HCT116 (cell line): ENCODE data around the gene BTF3.

Source experiments
- CEBPB ChIP-seq: IDR thresholded peaks from 2 replicates; pipeline ENCODE4 v1.6.1; 2012; ENCODE audit warnings: low read depth
- EGR1 ChIP-seq: IDR thresholded peaks from 2 replicates; pipeline ENCODE4 v1.6.1; 2012; ENCODE audit warnings: low read depth
- FOSL1 ChIP-seq: IDR thresholded peaks from 2 replicates; pipeline ENCODE4 v1.6.1; 2012; ENCODE audit warnings: low read depth
- POLR2A ChIP-seq: IDR thresholded peaks from 2 replicates; pipeline ENCODE4 v1.7.0; 2011; ENCODE audit warnings: borderline replicate concordance; ENCODE audit not compliant: insufficient read depth, insufficient read length; ENCODE audit errors: extremely low read depth
- POLR2AphosphoS5 ChIP-seq: IDR thresholded peaks from 2 replicates; pipeline ENCODE4 v1.6.1; 2011; ENCODE audit warnings: mild to moderate bottlenecking, low read depth, low read length, moderate library complexity
- RAD21 ChIP-seq: IDR thresholded peaks from 2 replicates; pipeline ENCODE4 v1.6.1; 2012; ENCODE audit warnings: low read depth, mild to moderate bottlenecking
- SP1 ChIP-seq: IDR thresholded peaks from 2 replicates; pipeline ENCODE4 v1.6.1; 2012; ENCODE audit warnings: low read depth
- YY1 ChIP-seq: IDR thresholded peaks from 2 replicates; pipeline ENCODE4 v1.6.1; 2011; ENCODE audit warnings: low read length, low read depth, moderate library complexity, mild to moderate bottlenecking; ENCODE audit not compliant: insufficient replicate concordance; ENCODE audit errors: extremely low read depth
- ZFX ChIP-seq: fragments of 450-650 bp; IDR thresholded peaks from 2 replicates; pipeline ENCODE4 v1.6.1; 2017
- TF ChIP-seq, protein P1 (sequence below), 3 experiments: fragments of 200-600 bp in 1 of 3; sonication (generic) in 1 of 3; IDR thresholded peaks in 2 of 3; conservative IDR thresholded peaks in 1 of 3; 2 replicates each; pipeline ENCODE4 v1.5.1; 2012 to 2017; ENCODE audit warnings: low read depth in 2 of 3, low read length in 2 of 3, antibody characterized with exemption in 1 of 3, borderline replicate concordance in 1 of 3, control low read depth in 1 of 3, mild to moderate bottlenecking in 1 of 3, mixed read lengths in 1 of 3, mixed run types in 1 of 3, moderate library complexity in 1 of 3; ENCODE audit not compliant: insufficient read depth in 1 of 3

DNA sequence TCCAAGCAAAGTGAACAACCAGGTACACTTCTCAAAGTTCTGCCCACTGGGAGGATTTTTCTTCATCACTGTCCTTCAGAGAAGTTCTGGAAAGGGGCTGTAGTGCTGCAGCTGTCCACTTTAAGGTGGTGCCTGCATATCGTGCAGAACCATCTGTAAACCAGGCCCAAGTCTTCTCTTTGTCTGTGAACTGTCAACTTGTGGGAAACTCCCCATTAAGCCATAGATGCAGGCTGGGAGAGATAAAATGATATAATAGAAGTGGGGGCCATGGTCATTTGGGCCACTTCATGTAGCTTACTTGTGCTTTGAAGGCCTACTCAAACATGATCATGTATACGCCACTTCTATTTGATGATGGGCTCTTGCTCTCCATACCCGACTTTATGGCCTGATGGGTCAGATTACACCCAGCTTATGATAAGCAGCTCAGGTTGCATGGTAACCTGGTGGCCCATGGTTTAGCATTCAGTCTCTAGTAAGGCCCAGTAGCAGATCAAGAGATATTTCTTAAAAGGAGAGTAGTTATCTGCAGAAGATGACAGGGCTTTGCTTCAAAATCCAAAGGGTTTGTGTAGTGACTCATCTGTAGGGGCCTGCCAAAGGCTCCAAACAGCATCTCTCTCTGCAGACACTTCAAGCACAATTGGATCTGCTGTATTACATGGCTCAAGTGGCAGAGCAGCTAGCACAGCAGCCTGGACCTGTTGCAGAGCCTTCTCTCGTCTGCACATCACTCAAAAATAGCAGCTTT is 15.7 kb upstream of the BTF3 start:
- TF ChIP-seq POLR2AphosphoS5 (no peak), YY1 (no peak), POLR2A (no peak), SP1 (no peak), ZFX (no peak), RAD21 (no peak), EGR1 (no peak), CEBPB (no peak), FOSL1 (no peak)
- TF ChIP-seq, protein P1, sequence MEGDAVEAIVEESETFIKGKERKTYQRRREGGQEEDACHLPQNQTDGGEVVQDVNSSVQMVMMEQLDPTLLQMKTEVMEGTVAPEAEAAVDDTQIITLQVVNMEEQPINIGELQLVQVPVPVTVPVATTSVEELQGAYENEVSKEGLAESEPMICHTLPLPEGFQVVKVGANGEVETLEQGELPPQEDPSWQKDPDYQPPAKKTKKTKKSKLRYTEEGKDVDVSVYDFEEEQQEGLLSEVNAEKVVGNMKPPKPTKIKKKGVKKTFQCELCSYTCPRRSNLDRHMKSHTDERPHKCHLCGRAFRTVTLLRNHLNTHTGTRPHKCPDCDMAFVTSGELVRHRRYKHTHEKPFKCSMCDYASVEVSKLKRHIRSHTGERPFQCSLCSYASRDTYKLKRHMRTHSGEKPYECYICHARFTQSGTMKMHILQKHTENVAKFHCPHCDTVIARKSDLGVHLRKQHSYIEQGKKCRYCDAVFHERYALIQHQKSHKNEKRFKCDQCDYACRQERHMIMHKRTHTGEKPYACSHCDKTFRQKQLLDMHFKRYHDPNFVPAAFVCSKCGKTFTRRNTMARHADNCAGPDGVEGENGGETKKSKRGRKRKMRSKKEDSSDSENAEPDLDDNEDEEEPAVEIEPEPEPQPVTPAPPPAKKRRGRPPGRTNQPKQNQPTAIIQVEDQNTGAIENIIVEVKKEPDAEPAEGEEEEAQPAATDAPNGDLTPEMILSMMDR (IDR thresholded peaks at IDR 0.05 in 2 of 3, conservative IDR thresholded peaks at IDR 0.05 in 1 of 3; ENCODE audit: borderline replicate concordance in 1 of 3, insufficient read depth in 1 of 3, low read depth in 2 of 3, low read length in 2 of 3) = no peak
